ENCODE measurements around the gene ZNF608. TPM values are rescaled to one million over a fixed set of nuclear protein-coding genes. Genes with fewer than 3 reads are reported as not detected.

Gene ZNF608
- total and polyA plus RNA-seq, 4 experiments from 2014 or later, result not detected

DNA sequence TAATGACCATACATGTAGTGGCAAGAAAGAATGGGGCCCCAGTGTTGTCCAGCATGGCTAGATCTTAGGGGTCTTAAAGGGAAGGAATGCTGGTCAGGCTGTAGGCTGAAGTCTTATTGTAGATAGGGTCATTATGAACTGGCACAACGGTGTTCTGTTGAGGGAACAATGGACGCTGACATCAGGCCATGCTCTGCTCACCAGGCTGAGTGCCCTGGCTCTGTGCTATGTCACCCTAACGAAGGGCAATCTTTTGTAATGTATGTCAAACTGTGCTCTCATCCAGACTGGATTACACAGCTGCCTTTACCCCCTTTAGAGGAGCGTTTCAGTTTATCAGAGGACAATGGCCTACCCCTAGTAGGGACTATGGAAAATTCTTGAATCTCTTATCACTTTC is 14.6 kb upstream of the ZNF608 start:
- Histone ChIP-seq H3K36me3 (ENCODE audit: insufficient read depth, low read length) (no peaks in the 10 kb centered on the region), H3K4me1 (ENCODE audit: insufficient read depth, low read length) (no peaks in the 10 kb centered on the region), H3K9me3 (ENCODE audit: control insufficient read depth in 1 of 2, low read length in 2 of 2) (no peaks in the 10 kb centered on the region), H3K4me3 (ENCODE audit: low read length in 2 of 2) (no peak overlapping the region), H3K27me3 (ENCODE audit: insufficient read depth, low read length) (no peaks in the 10 kb centered on the region), H3K27ac (ENCODE audit: low read depth, low read length) (no peak overlapping the region)
- intact Hi-C loops (cut with micrococcal nuclease), result no loop called here
- Mint-ChIP-seq H3K27ac (no peak overlapping the region), H3K4me3 (no peak overlapping the region), H3K36me3 (no peaks in the 10 kb centered on the region), H3K9me3 (peaks cover 0 to 6% (median 0%) of the 10 kb centered on the region in 8 donors), H3K4me1 (no peaks in the 10 kb centered on the region), H3K27me3 (no peaks in the 10 kb centered on the region)
- ChIA-PET CTCF (ENCODE audit: partially characterized antibody) (no interaction called here), POLR2A (ENCODE audit: partially characterized antibody) (no interaction called here)
- DNase-seq, result no peak

DNA sequence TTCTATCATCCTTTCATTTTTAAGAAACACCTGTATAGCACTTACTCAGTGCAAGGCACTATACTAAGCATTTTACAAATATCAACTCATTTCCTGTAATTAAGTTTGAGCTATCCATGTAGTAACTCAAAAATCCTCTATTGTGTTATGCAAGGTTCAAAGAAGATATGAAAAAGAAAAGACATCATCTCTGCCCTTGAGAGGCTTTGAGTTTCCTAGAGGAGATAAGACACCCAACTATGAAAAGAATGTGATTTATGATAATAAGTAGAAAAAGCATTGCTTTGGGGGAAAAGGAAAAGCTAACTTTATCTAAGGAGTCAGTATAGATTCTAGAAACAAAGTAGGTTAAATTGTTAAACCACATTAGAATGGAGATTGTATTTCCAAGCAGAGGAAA is 14.2 kb upstream of the ZNF608 start:
- Histone ChIP-seq H3K36me3 (ENCODE audit: insufficient read depth, low read length) (no peaks in the 10 kb centered on the region), H3K9me3 (ENCODE audit: control insufficient read depth in 1 of 2, low read length in 2 of 2) (no peaks in the 10 kb centered on the region), H3K4me1 (ENCODE audit: insufficient read depth, low read length) (no peaks in the 10 kb centered on the region), H3K27ac (ENCODE audit: low read depth, low read length) (no peak overlapping the region), H3K27me3 (ENCODE audit: insufficient read depth, low read length) (no peaks in the 10 kb centered on the region), H3K4me3 (ENCODE audit: low read length in 2 of 2) (no peak overlapping the region)
- CTCF ChIA-PET (ENCODE audit: partially characterized antibody), result no interaction called here
- Mint-ChIP-seq H3K4me1 (no peaks in the 10 kb centered on the region), H3K27ac (no peak overlapping the region), H3K27me3 (no peaks in the 10 kb centered on the region), H3K36me3 (no peaks in the 10 kb centered on the region), H3K9me3 (peaks cover 0 to 6% (median 0%) of the 10 kb centered on the region in 8 donors), H3K4me3 (no peak overlapping the region)
- POLR2A ChIA-PET (ENCODE audit: partially characterized antibody), result no interaction called here
- intact Hi-C loops (cut with micrococcal nuclease), result no loop called here
- no peak for DNase-seq

DNA sequence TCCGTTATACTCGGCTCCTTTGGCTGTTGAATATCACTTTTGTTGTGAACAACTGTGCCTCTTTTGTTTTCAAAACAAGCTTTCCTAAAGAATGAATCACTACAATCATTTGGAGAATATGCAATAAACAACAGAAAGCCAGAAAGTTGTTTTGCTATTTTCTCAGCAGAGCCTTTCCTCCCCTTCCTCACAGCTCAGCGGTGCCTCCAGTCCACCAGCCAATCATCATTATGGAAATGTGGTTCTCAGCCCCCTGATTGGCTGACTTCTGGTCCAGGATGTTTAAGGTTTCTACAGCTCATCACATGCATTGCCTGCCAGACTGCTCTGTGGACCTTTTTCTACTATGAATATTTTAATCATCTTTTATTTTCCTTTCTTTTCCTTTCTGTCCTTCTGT is 9.1 kb upstream of the ZNF608 start:
- no peaks in the 10 kb centered on the region for H3K27me3 ChIP-seq (ENCODE audit: insufficient read depth, low read length)
- no peaks in the 10 kb centered on the region for H3K4me1 ChIP-seq (ENCODE audit: insufficient read depth, low read length)
- ChIA-PET CTCF (ENCODE audit: partially characterized antibody) (no interaction called here), POLR2A (ENCODE audit: partially characterized antibody) (no interaction called here)
- Mint-ChIP-seq H3K36me3 (no peaks in the 10 kb centered on the region), H3K9me3 (peaks cover 0 to 7% (median 3%) of the 10 kb centered on the region in 8 donors), H3K27me3 (peaks cover 0 to 3% of the 10 kb centered on the region in 2 donors), H3K27ac (no peak overlapping the region), H3K4me1 (no peaks in the 10 kb centered on the region), H3K4me3 (no peak overlapping the region)
- intact Hi-C loops (cut with micrococcal nuclease), result no loop called here
- H3K4me3 ChIP-seq (ENCODE audit: low read length in 2 of 2), result no peak overlapping the region
- DNase-seq, result no peak
- no peaks in the 10 kb centered on the region for H3K36me3 ChIP-seq (ENCODE audit: insufficient read depth, low read length)
- H3K27ac ChIP-seq (ENCODE audit: low read depth, low read length), result no peak overlapping the region
- H3K9me3 ChIP-seq (ENCODE audit: control insufficient read depth in 1 of 2, low read length in 2 of 2), result no peaks in the 10 kb centered on the region

DNA sequence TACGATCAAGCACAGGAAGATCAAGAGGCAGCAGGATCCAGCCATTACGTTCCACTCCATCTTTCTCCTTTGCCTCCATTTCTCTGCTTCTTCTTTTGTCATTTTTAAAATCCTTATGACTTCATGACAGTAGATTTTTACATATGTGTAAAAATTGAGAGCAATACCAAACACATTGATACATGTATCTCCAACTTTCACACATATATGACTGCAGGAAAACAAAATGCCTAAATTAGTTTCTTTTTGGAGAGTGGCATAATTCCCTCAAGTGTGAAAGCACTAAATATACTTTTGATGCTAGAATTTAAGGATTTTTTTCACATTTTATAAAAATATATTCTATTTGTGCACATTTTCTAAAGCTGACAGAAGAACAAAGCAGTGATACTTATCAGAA is 8.6 kb upstream of the ZNF608 start:
- Mint-ChIP-seq H3K36me3 (no peaks in the 10 kb centered on the region), H3K27ac (no peak overlapping the region), H3K9me3 (peaks cover 0 to 7% (median 3%) of the 10 kb centered on the region in 8 donors), H3K4me1 (no peaks in the 10 kb centered on the region), H3K4me3 (no peak overlapping the region), H3K27me3 (peaks cover 0 to 3% of the 10 kb centered on the region in 2 donors)
- POLR2A ChIA-PET (ENCODE audit: partially characterized antibody), result no interaction called here
- no peak for DNase-seq
- Histone ChIP-seq H3K27ac (ENCODE audit: low read depth, low read length) (no peak overlapping the region), H3K4me1 (ENCODE audit: insufficient read depth, low read length) (no peaks in the 10 kb centered on the region), H3K27me3 (ENCODE audit: insufficient read depth, low read length) (no peaks in the 10 kb centered on the region), H3K9me3 (ENCODE audit: control insufficient read depth in 1 of 2, low read length in 2 of 2) (no peaks in the 10 kb centered on the region), H3K4me3 (ENCODE audit: low read length in 2 of 2) (no peak overlapping the region), H3K36me3 (ENCODE audit: insufficient read depth, low read length) (no peaks in the 10 kb centered on the region)
- CTCF ChIA-PET (ENCODE audit: partially characterized antibody), result no interaction called here
- intact Hi-C loops (cut with micrococcal nuclease), result no loop called here

DNA sequence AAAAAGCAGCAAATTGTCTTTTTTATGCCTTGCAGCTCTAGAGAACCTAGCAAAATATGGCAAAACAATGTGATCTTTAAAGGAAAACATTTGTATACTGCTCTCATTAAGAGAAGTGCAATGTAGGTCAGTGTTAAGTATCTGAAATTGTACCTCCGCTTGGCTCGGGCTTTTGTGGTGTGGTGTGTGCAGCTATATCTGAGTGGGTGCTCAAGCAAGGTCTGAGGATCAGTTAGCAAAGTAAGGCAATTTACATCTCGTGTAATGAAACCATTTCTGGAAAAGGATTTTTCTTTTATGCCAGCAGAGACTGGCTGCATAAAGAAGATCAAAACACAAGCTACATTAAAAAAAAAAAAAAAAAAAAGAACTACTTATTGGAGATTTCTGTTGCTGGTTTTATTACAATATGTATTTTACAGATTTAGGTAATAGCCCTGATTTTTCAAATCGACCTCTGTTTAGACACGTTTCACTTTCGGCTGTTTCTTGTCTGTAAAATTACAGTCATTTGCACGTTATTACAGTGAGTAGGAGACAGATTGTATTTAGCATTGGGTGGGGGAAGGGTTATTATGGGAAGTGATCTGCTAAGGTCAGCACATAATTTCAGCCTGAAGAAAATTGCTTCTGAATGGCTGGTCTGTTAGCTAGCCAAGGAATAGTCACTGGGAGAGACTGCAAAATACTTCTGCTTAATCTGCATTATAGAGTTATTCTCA is 7.9 kb upstream of the ZNF608 start:
- no peaks in the 10 kb centered on the region for H3K4me1 ChIP-seq (ENCODE audit: insufficient read depth, low read length)
- H3K27ac ChIP-seq (ENCODE audit: low read depth, low read length), result no peak overlapping the region
- H3K27me3 ChIP-seq (ENCODE audit: insufficient read depth, low read length), result no peaks in the 10 kb centered on the region
- intact Hi-C loops (cut with micrococcal nuclease), result no loop called here
- Mint-ChIP-seq H3K4me1 (no peaks in the 10 kb centered on the region), H3K4me3 (no peak overlapping the region), H3K9me3 (peaks cover 0 to 7% (median 3%) of the 10 kb centered on the region in 8 donors), H3K27ac (no peak overlapping the region), H3K36me3 (no peaks in the 10 kb centered on the region), H3K27me3 (peaks cover 0 to 3% of the 10 kb centered on the region in 2 donors)
- DNase-seq, result no peak
- H3K36me3 ChIP-seq (ENCODE audit: insufficient read depth, low read length), result no peaks in the 10 kb centered on the region
- CTCF ChIA-PET (ENCODE audit: partially characterized antibody), result no interaction called here
- H3K9me3 ChIP-seq (ENCODE audit: control insufficient read depth in 1 of 2, low read length in 2 of 2), result no peaks in the 10 kb centered on the region
- H3K4me3 ChIP-seq (ENCODE audit: low read length in 2 of 2), result no peak overlapping the region
- POLR2A ChIA-PET (ENCODE audit: partially characterized antibody), result no interaction called here

DNA sequence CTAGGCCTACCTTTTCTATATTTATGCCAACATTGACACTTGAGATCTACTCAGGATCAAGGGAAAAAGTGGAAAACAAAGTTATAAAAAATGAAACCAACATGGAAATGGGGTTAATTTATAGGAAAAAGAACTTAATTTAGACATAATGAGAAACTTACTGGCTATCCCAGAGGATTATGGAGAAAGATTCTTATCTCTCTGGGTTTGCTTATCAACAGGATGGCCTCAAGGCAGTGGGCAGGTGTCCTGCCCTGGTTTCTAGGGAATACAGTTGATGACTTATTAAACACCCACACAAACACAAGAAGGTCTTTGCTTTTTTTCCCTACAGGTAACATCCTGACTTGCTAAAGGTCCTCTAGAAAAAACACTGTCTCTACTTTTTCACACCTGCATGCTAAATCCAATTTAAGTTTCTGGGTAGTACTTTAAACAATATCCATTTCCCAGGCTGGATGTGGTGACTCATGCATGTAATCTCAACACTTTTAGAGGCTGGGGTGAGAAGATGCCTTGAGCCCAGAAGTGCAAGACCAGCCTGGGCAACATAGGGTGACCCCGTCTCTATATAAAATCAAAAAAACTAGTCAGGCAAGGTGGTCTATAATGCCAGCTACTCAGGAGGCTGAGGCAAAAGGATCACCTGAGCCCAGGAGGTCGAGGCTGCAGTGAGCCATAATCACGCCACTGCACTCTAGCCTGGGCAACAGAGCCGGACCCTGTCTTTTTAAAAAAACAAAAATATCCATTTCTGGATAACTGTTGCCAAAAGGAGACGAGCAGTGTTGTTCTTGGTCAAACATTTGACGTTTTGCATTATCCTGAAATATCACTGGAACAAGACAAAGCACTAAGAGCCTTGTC is 6.6 kb upstream of the ZNF608 start:
- H3K27ac ChIP-seq (ENCODE audit: low read depth, low read length), result no peak overlapping the region
- DNase-seq, result no peak
- no peaks in the 10 kb centered on the region for H3K4me1 ChIP-seq (ENCODE audit: insufficient read depth, low read length)
- intact Hi-C loops (cut with micrococcal nuclease), result no loop called here
- ChIA-PET CTCF (ENCODE audit: partially characterized antibody) (no interaction called here), POLR2A (ENCODE audit: partially characterized antibody) (no interaction called here)
- no peak overlapping the region for H3K4me3 Mint-ChIP-seq
- no peak overlapping the region for H3K27ac Mint-ChIP-seq
- no peak overlapping the region for H3K4me3 ChIP-seq (ENCODE audit: low read length in 2 of 2)
- H3K27me3 Mint-ChIP-seq, result peaks cover 8 to 9% of the 10 kb centered on the region in 2 donors
- peaks cover 0 to 8% (median 2%) of the 10 kb centered on the region in 4 donors for H3K4me1 Mint-ChIP-seq
- no peaks in the 10 kb centered on the region for H3K36me3 ChIP-seq (ENCODE audit: insufficient read depth, low read length)
- no peaks in the 10 kb centered on the region for H3K36me3 Mint-ChIP-seq
- H3K9me3 Mint-ChIP-seq, result peaks cover 0 to 8% (median 3%) of the 10 kb centered on the region in 8 donors
- no peaks in the 10 kb centered on the region for H3K9me3 ChIP-seq (ENCODE audit: control insufficient read depth in 1 of 2, low read length in 2 of 2)
- H3K27me3 ChIP-seq (ENCODE audit: insufficient read depth, low read length), result no peaks in the 10 kb centered on the region

DNA sequence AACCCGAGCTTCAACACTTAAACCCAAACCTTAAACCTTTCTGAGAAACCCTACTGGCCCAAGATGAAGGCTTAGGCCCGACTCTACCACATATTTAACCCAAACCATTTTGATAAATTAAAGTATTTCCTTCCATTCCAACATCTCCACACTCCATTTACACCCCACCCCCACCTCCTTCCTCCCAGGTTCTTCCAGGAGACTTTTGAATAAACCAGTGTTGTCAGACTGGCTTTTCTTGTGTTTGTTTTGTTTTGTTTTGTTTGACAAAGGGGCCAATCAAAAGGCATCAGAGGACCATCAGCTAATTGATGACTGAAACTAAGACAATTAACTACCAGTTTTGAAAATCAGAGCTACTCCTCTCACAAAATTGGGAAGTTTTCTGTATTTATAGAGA is 4.6 kb upstream of the ZNF608 start:
- no peak overlapping the region for H3K4me3 ChIP-seq (ENCODE audit: low read length in 2 of 2)
- ChIA-PET CTCF (ENCODE audit: partially characterized antibody) (no interaction called here), POLR2A (ENCODE audit: partially characterized antibody) (no interaction called here)
- DNase-seq, result no peak
- H3K4me1 Mint-ChIP-seq, result peaks cover 9 to 25% (median 12%) of the 10 kb centered on the region in 4 donors
- no peaks in the 10 kb centered on the region for H3K9me3 ChIP-seq (ENCODE audit: control insufficient read depth in 1 of 2, low read length in 2 of 2)
- H3K36me3 Mint-ChIP-seq, result no peaks in the 10 kb centered on the region
- H3K27ac Mint-ChIP-seq, result no peak overlapping the region
- peaks cover 0 to 14% (median 3%) of the 10 kb centered on the region in 8 donors for H3K9me3 Mint-ChIP-seq
- no peaks in the 10 kb centered on the region for H3K36me3 ChIP-seq (ENCODE audit: insufficient read depth, low read length)
- H3K27me3 Mint-ChIP-seq, result peaks cover 19 to 24% of the 10 kb centered on the region in 2 donors
- H3K27me3 ChIP-seq (ENCODE audit: insufficient read depth, low read length), result peaks cover 3% of the 10 kb centered on the region
- no peak overlapping the region for H3K4me3 Mint-ChIP-seq
- H3K4me1 ChIP-seq (ENCODE audit: insufficient read depth, low read length), result no peaks in the 10 kb centered on the region
- no peak overlapping the region for H3K27ac ChIP-seq (ENCODE audit: low read depth, low read length)
- intact Hi-C loops (cut with micrococcal nuclease), result no loop called here
